GM19099 (cell line): ENCODE results near the gene RFC2.

Source experiments
- POLR2A ChIP-seq: IDR thresholded peaks from 3 replicates; pipeline ENCODE4 v1.6.1; 2011; ENCODE audit warnings: low read depth; ENCODE audit not compliant: insufficient read length; ENCODE audit errors: extremely low read depth

The RFC2 gene

DNA sequence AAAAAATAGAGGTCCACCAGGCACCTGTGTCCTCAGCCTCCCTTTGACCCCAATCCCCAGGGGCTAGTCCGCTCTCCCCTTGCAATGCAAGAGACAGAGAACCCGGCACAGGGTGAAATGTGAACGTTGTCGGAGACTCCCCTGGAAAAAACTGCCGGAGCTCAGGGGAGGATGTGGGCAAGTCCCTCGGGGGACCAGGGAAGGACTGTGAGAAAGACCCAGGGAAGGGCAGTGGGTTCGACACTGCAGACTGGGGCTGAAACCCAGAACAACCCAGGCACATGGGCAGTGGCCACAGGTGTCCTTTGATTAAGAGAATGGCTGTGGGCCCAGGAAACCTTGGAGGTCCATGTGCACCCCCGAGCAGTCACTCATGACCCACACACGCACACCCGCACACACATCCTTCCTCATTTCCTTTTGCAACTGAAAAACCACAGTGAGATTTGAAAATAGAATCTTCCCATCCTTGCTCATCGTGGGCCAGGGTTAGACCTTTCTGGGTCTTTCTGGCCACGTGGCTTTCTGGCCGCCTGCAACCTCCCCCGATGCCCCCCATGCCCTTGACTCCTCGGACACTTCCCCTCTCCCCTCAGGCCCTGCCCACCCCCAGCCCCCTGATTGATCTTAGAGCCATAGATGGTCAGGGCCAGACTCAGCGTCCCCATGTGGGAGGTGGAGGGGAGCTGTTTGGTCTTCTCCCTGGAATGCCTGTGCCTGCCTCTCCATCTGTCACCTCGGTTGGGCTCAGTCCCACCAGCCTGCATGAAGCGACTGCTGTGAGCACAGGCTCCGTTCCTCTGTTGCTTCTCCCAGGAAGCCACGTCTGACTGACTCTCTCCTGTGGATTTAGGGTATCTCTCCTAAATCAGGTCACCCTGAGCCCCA is 36.5 kb downstream of the RFC2 start:
- peak; percentile 35 for TF ChIP-seq POLR2A

DNA sequence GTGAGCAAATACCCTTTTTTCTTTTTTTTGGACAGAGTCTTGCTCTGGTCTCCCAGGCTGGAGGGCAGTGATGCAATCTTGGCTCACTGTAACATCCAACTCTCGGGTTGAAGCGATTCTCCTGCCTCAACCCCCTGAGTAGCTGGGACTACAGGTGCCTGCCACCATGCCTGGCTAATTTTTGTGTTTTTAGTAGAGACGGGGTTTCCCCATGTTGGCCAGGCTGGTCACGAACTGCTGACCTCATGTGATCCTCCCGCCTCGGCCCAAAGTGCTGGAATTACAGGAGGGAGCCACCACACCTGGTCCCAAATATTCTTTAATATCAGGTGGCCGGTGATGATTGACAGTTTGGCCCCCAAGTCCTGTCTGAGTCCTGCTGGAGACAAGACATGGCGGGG is 37.8 kb downstream of the RFC2 start:
- no peak for TF ChIP-seq POLR2A

DNA sequence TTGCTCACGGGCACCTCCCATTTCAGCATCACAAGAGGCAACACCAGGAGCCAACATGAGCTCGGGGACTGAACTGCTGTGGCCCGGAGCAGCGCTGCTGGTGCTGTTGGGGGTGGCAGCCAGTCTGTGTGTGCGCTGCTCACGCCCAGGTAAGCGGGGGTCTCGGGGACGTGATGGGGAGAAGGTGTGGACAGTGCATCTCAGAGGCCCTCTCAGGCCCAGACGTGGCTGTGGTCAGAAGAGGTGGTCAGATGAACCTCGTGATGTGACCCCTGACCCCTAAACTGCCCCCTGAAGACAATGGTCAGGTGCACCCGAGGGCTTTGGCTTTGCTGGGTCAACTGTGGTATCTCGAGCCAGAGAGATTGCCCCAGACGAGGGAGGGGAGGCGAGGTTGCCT is 38.3 kb downstream of the RFC2 start:
- TF ChIP-seq POLR2A = no peak

DNA sequence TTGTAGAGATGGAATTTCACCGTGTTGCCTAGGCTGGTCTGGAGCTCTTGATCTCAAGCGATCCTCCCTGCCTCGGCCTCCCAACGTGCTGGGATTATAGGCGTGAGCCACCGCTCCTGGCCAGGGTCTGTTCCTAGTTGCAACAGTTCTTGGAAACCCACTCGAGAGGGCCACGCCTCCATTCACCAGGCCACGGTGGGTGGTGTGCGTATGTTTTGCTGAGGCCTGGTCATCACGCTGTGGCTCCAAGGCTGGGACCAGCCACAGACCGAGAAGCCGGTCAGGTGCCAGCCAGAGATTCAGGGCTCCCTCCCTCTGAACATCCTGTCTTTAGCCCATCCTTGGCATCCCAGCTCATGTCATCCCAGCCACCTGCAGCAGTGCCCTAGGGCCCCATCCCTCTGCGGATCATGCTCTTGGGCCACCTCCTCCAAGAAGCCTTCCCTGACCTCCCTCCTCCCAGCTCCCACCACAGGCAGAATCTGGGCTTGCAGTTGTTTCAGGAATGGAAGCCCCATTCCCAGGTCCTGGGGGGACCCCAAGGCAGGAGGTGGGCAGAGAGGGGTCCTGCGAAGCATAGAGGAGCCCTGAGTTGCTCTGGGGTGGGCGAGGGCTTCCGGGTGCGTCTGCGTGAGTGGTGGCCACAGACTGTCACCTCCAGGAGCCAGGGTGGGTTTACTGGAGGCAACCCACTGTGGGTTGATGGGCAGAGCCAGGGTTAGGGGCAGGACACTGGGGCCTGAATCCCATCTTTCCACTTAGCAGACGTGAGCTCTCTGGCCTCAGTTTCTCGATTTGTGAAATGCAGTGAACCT is 39.2 kb downstream of the RFC2 start:
- TF ChIP-seq POLR2A = no peak

DNA sequence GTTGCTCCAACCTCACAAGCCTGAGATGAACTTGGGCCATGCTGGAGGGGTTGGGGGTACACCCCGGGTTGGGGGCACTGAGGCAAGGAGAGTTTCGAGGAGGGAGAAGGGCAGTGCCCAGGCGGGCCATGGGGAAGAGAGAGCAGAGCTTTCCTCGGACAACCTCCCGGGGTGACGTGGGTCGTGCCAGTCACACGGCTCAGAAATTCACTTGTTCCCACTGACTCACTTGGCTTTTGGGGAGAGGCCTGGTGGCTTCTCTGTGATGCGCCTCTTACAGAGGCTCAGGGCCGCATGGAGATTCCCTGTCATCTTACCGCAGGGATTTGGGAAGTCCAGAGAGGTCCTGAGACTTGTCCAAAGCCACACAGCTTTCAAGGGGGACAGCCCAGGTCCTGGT is 41.5 kb downstream of the RFC2 start:
- TF ChIP-seq POLR2A = no peak

DNA sequence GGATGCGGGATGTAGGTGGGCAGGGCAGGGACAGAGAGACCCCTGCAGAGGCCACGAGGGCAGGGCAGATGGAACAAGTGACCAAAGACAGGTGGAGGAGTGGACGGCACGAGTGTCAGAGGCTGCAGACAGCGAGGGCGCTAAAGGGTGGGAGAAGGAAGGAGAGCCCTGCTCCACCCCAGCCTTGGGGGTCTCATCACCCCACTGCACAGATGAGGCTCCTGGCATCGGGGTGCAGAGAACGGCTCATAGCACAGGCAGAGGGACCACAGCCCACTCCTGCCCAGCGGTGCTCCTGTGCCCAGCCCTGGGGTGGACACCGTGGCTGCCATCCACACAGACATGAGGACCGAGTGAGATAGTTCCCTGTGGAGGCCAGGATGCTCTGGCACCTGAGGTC is 46.6 kb downstream of the RFC2 start:
- no peak for TF ChIP-seq POLR2A

DNA sequence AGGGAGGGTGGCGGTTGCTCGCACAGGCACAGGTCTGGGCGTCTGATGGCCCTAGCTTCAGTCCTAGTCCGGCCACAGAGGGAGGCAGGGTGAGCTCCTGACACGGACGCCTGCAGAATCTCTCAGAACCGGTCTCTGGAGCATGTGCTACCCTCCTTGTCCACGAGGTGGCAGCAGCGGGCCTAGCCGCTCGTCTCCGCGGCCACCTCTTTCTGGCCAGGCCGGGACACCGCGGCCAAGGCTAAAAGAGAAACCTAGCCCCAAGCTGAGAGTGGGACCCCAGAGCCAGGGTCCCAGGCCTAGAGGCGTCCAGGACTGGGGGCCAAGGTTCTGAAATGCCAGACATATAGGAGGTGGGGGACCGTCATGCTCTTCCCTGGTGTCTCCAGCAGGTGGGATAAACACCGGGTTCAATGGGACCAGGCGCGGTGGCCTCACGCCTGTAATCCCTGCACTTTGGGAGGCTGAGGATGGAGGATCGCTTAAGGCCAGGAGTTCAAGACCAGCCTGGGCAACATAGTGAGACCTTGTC is 47.5 kb downstream of the RFC2 start:
- no peak for TF ChIP-seq POLR2A

DNA sequence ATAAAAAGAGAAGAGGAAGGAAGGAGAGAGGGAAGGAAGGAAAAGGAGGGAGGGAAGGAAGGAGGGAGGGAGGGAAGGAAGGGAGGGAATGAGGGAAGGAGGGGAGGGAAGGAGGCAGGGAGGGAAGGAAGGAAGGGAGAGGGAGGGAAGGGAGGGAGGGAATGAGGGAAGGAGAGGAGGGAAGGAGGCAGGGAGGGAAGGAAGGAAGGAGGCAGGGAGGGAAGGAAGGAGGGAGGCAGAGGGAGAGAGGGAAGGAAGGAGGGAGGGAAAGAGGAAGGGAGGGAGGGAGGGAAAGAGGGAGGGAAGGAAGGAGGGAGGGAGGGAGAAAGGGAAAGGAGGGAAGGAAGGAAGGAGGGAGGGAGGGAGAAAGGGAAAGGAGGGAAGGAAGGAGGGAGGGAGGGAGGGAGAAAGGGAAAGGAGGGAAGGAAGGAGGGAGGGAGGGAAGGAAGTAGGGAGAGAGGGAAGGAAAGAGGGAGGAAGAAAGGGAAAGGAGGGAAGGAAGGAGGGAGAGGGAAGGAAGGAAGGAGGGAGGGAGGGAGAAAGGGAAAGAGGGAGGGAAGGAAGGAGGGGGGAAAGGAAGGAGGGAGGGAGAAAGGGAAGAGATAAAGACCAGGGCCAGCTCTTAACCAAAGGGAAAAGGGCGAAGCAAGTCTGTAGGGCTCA is 50.1 kb downstream of the RFC2 start:
- no peak for TF ChIP-seq POLR2A

DNA sequence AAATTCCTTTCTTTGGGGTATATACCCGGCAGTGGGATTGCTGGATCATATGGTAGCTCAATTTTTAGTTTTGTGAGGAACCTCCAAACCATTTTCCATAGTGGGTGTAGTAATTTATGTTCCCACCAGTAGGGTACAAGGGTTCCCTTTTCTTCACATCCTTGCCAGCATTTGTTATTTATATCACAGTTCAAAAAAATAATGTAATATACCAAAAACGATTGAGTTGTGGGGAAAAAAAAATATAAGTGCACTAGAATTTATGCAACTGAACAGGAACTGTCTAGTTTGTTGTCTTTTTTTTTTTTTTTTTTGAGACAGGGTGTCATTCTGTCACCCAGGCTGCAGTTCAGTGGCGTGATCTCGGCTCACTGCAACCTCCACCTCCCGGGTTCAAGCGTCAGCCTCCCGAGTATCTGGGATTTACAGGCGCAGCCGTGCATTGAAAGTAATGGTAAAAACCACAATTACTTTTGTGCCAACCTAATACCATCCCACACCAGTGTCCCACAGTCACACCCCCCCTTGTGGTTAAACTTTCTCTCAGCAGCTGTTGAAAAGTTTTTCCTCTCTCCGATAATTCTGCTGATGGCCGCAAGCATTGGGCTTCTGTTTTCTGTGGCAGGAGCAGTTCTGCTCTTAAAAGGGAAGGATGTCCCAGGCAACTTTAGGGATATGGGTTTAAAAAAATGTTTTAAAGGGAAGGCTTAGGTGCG is 51.2 kb downstream of the RFC2 start:
- TF ChIP-seq POLR2A = no peak

DNA sequence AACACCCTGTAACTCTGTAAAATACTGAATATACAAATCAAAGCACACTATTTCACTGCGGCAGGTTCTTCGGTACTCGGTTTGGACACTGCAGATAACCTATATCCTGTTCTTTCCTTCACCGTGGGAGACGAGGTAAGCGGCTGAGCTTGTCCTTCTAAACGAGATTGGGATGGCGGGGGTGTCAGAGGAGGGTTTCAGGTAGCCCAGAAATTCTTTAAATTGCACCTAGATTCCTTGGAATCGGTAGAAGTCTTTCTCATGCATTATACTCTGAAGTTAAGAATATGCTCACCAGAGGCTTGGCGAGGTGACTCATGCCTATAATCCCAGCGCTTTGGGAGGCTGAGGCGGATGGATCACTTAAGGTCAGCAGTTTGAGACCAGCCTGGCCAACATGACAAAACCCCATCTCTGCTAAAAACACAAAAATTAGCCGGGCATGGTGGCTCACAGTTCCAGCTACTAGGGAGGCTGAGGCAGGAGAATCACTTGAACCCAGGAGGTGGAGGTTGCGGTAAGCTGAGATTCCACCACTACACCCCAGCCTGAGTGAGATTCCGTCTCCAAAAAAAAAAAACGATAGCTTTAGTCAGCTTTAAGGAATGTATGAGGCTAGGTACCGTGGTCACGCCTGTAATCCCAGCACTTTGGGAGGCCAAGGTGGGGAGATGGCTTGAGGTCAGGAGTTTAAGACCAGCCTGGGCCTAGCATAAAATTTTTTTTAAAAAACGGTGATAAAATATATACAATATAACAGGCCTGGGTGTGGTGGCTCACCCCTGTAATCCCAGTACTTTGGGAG is 54.4 kb downstream of the RFC2 start:
- TF ChIP-seq POLR2A = no peak

DNA sequence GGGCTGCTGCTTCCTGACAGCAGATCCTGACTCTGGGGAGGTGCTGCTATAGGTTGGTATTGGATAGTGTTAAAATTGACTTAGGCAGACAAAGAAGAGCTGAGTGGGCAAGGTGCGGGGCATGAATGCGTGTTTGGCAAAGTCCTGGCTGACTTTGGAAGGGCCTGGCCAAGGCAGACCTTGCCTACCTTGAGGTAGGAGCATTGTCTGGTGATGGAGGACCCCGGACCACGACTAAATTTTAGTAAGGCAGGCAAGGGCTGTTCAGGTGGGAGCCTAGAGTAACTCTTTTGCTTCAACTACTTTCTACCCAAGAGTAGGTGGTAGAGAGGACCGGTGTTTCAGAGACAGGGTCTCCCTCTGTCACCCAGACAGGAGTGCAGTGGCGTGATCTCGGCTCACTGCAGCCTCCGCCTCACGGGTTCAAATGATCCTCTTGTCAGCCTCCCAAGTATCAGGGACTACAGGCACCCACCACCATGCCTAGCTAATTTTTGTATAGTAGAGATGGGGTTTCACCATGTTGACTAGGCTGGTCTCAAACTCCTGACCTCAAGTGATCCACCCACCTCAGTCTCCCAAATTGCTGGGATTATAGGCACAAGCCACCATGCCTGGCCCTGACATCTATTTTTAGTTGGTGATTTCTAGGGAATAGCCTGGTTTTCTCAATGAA is 56.6 kb downstream of the RFC2 start:
- TF ChIP-seq POLR2A = peak; percentile 28

DNA sequence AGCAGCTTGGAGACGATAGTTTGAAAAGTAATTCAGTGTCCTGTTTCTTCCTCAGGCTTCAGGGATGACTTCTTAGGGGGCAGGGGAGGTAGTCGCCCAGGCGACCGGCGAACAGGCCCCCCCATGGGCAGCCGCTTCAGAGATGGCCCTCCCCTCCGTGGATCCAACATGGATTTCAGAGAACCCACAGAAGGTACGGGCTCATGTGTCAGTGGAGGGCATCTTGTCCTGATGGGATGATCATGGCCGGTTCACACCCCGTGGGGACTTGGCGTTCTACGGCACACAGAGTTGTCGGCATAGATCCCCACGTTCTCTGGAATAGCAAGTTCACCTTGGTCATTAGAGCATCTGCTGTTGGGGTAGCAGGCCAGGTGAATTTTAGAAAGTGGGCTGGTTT is 59.5 kb downstream of the RFC2 start:
- no peak for TF ChIP-seq POLR2A

DNA sequence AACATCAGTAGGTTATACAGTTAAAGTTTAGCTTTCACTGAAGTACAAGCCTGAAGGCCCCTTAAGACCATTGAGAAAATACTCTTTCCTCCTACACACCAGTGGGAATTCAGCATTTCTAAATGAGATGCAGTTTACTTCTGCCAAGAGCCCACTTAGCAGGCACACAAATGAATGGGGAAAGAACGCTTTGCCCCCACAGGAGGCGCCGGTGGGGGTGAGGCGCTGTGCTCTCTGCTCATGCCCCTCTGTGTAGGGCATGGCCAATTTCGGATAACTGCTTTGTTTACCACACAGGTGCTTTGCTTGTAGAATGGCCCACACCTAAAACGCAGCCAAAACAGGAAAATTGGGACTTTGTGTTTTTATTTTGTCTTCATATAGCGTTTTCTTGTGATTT is 60.3 kb downstream of the RFC2 start:
- no peak for TF ChIP-seq POLR2A

DNA sequence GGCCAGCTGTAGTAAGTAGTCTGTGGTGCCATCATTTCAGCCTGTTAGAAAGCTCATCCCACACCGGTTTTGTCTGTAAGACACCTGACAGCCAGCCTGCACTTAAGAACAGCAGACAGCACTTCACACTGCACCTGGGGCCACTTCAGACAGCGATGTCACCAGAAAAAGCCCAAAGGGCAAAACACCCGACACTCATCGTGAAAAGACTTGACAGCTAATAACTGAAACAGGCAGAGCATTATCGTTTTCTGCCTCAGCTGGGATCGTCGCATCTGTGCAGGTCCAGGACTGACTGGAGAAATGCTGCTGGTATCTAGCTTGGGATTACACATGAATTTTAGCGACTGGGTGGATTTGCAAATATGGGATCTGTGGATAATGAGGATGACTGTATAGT is 61.1 kb downstream of the RFC2 start:
- no peak for TF ChIP-seq POLR2A

DNA sequence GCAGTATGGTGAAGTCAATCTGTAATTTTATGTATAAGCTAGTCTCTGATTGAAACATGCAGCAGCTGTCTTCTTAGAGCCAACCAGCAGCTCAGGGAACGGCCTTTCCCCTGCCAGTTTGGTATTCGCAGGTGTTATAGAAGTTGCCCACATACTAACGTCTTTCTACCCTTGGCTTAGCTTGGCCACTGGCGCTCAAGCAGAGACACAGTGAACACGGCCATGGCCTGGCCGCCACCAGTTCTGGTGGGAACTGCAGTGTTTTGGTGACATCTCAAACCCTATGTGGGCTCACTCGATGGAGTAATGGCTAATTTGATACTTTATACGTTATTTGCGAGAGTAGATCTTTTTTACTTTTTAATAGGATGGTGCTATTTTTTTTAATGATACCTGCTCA is 63.0 kb downstream of the RFC2 start:
- no peak for TF ChIP-seq POLR2A
